ENCODE results near the gene SEPTIN5.

The SEPTIN5 gene

DNA sequence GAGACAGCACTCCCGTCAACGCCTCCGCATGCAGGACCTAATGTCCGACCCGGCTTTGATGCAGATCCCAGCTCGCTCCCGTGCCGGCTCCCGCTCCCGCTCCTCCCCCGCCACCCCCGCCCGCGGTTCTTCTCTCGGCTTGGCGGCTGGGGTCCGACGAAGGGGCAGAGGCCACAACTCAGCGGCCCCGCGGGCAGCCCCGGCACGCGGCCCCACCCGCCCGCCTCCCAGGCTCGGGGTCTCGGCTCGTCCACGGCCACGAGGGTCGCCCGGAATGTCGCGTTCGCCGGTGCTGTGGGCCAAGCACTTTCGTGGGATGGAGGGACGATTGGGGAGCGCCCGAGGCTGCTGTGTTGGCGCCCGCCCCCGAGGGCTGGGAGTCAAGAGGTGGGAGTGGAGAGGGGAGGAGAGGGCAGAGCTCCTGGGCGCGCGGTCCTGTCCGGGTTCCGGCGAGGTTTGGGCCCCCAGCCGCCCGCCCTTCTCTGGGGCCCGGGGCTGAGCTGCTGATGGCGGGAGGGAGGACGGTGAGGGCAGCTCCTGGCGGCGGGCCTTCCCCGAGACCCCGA is 40.9 kb downstream of the SEPTIN5 start:
- Mint-ChIP-seq H3K27me3 (peaks cover 92% of the 10 kb centered on the region), H3K9me3 (no peaks in the 10 kb centered on the region), H3K4me3 (no peak overlapping the region), H3K4me1 (peaks cover 25% of the 10 kb centered on the region), H3K27ac (no peak overlapping the region), H3K36me3 (no peaks in the 10 kb centered on the region)
- CTCF ChIA-PET, result interaction anchor here (4.6 to 6.9 kb wide), 2 partner anchors 25 to 157 kb away, joined by 15 to 46 read pairs; no protein-coding TSS in a partner anchor
- DNase-seq, result no peak

- H3K27me3 Mint-ChIP-seq, result peaks cover 95% of the 10 kb centered on the region
- H3K4me3 Mint-ChIP-seq, result peak overlapping the region; percentile 18
- H3K36me3 Mint-ChIP-seq, result no peaks in the 10 kb centered on the region
- CTCF ChIA-PET, result interaction anchor here (0.6 to 6.9 kb wide), 10 partner anchors 9 to 199 kb away, joined by 3 to 46 read pairs (median 4); partner anchors contain the start of gene GP1BB
- H3K9me3 Mint-ChIP-seq, result no peaks in the 10 kb centered on the region
- peaks cover 26% of the 10 kb centered on the region for H3K4me1 Mint-ChIP-seq
- H3K27ac Mint-ChIP-seq, result no peak overlapping the region
- DNase-seq, result no peak
Observed at GRCh38 chr22:19755722-19756287, 41.5 kb downstream of the SEPTIN5 start.

GRCh38 chr22:19756288-19757128 is 42.2 kb downstream of the SEPTIN5 start:
- peaks cover 26% of the 10 kb centered on the region for H3K4me1 Mint-ChIP-seq
- H3K36me3 Mint-ChIP-seq, result no peaks in the 10 kb centered on the region
- peak; percentile 84 for DNase-seq
- CTCF ChIA-PET, result interaction anchor here (0.6 to 6.9 kb wide), 10 partner anchors 9 to 198 kb away, joined by 3 to 46 read pairs (median 4); partner anchors contain the start of gene GP1BB
- peaks cover 97% of the 10 kb centered on the region for H3K27me3 Mint-ChIP-seq
- no peak overlapping the region for H3K27ac Mint-ChIP-seq
- no peaks in the 10 kb centered on the region for H3K9me3 Mint-ChIP-seq
- peak overlapping the region; percentile 60 for H3K4me3 Mint-ChIP-seq

DNA sequence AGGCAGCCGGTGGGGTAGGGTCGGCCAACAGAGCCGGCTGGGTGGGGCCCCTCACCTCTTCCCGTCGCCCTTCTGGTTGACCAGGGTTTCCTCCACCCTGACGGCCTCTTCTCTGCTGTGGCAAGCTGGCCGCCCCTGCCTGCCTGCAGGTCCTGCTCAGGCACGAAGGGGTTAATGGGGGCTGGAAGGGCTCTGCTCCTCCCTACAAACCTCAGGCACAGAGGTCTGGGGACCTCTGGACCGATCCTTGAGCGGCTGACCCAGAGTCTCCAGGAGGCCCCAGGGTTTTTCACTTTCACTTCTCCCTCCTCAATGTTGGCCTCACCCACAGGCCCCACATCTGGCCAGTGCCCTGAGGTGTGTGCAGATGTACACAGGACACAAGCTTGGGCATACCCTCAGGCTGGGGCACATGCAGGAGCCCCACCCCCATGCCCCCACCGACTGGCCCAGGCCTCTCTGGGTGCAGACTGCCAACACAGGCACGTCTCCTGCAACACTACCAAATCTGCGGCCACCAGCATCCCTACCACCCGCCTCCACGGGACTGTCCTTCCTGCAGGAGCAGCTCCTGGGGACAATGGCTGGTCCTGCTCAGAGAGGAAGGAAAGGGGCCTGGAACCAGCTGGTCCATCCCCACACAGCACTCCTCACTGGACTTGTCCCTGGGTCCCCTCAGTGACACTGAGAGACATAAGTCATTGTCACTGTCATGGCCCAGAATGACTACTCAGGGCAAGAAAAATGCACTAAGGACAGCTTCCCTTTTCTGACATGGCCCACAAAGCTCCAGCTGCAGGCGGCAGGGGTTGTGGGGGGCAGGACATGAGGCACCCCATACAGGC is 43.1 kb downstream of the SEPTIN5 start:
- Mint-ChIP-seq H3K27me3 (peaks cover 97% of the 10 kb centered on the region), H3K27ac (no peak overlapping the region)

DNA sequence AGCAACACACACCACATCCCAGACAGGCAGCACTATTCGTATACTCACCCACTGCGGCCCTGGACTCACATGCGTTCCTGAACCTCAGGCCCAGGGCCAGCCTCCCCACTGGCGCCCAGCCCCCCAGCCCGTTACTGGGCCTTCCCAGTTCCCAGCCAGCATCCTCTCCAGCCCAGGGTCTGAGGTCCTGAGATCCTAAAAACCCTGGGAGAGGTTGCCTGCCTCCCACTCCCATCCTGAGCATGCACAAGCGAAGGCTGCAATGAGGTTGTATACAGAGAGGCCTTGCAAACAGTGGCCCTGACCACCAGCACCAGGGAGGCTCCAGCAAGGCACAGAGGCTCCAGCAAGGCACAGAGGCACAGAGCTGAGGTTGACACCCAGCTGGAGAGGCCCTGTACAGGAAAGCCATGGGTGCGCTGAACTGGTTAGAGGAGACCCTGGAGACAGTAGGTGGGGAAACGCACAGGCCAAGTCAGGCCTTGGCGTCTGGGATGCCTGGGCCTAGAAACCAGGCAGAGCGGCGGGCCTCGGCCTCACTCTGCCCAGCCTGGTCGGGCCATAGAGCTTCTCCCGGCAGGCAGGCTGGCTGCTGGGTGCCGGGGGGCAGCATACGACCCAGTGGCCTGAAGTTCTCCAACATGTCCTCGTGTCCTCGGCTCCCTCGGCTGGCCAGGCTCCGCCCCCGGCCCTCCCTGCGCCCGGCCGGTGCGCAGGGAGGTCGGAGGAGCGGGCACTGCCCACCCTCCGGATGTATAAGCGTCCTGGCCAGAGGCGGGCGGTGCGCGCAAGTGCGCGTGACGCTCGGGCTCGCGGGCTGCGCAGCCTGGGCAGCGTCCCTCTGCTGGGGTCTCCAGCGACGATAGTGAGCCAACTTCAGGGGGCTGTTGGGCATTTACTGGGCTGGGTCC is 43.9 kb downstream of the SEPTIN5 start:
- Mint-ChIP-seq H3K9me3 (no peaks in the 10 kb centered on the region), H3K36me3 (no peaks in the 10 kb centered on the region), H3K27me3 (peaks cover 97% of the 10 kb centered on the region), H3K27ac (no peak overlapping the region), H3K4me3 (no peak overlapping the region), H3K4me1 (peaks cover 28% of the 10 kb centered on the region)
- CTCF ChIA-PET, result interaction anchor here (1.8 to 6.9 kb wide), 3 partner anchors 21 to 154 kb away, joined by 5 to 46 read pairs (median 5); no protein-coding TSS in a partner anchor
- no peak for DNase-seq

More for the DNA sequence above, 43.1 kb downstream of the SEPTIN5 start:
- peak; percentile 33 for DNase-seq
- Mint-ChIP-seq H3K4me1 (peaks cover 28% of the 10 kb centered on the region), H3K4me3 (peak overlapping the region; percentile 57), H3K36me3 (no peaks in the 10 kb centered on the region), H3K9me3 (no peaks in the 10 kb centered on the region)
- CTCF ChIA-PET, result interaction anchor here (1.0 to 6.9 kb wide), 6 partner anchors 8 to 155 kb away, joined by 3 to 46 read pairs (median 4); partner anchors contain the start of gene GP1BB

DNA sequence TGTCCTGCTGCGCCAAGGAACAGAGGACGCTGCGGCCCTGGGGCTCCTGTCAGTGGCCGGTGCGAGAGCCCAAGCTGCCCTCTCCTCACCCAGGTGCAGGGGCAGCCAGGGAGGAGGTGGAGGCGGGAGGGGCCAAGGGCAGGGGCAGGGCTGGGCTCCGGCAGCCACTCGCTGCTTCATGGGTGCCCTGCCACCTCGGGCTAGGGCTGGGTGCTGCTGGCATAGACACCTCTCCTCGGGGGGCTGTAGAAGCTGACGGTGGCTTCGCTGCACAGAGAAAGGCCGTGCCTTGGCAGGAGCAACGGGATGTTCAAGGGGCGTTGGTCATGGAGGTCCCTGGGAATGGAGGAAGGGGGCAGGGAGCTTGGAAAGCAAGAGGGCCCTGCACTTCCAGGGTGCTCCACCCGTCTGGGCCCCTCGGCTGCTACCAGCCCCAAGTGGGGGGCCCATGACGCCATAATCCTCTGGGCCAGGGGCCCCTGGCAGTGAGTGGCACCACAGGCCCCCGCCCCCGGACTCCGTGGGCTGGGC is 44.7 kb downstream of the SEPTIN5 start:
- no peak overlapping the region for H3K4me3 Mint-ChIP-seq
- H3K27ac Mint-ChIP-seq, result no peak overlapping the region
- no peak for DNase-seq
- no peaks in the 10 kb centered on the region for H3K9me3 Mint-ChIP-seq
- peaks cover 97% of the 10 kb centered on the region for H3K27me3 Mint-ChIP-seq
- H3K4me1 Mint-ChIP-seq, result peaks cover 28% of the 10 kb centered on the region
- CTCF ChIA-PET, result interaction anchor here (1.8 to 6.9 kb wide), 3 partner anchors 20 to 153 kb away, joined by 5 to 46 read pairs (median 5); no protein-coding TSS in a partner anchor
- H3K36me3 Mint-ChIP-seq, result no peaks in the 10 kb centered on the region

- Mint-ChIP-seq H3K4me3 (peak overlapping the region; percentile 55), H3K27ac (peak overlapping the region; percentile 62), H3K4me1 (peaks cover 28% of the 10 kb centered on the region), H3K36me3 (no peaks in the 10 kb centered on the region), H3K27me3 (peaks cover 97% of the 10 kb centered on the region), H3K9me3 (no peaks in the 10 kb centered on the region)
- CTCF ChIA-PET, result interaction anchor here (1.8 to 6.9 kb wide), 3 partner anchors 20 to 153 kb away, joined by 5 to 46 read pairs (median 5); no protein-coding TSS in a partner anchor
- no peak for DNase-seq
Observed at GRCh38 chr22:19759427-19760057, 45.2 kb downstream of the SEPTIN5 start.

- CTCF ChIA-PET, result interaction anchor here (1.8 to 6.9 kb wide), 3 partner anchors 19 to 152 kb away, joined by 4 to 46 read pairs (median 5); no protein-coding TSS in a partner anchor
- H3K27me3 Mint-ChIP-seq, result peaks cover 97% of the 10 kb centered on the region
- H3K4me1 Mint-ChIP-seq, result peaks cover 31% of the 10 kb centered on the region
- H3K9me3 Mint-ChIP-seq, result no peaks in the 10 kb centered on the region
- peak within 1 kb of the TSS; percentile 55 for H3K4me3 Mint-ChIP-seq
- DNase-seq, result no peak
- H3K27ac Mint-ChIP-seq, result peak within 1 kb of the TSS; percentile 62
- H3K36me3 Mint-ChIP-seq, result no peaks in the 10 kb centered on the region
Observed at GRCh38 chr22:19760058-19760950, 46.0 kb downstream of the SEPTIN5 start, which contains the start of gene TBX1. Gene TBX1, plus strand, starts transcription at chr22:19760778. Its CDS starts 66 bp downstream, at chr22:19760844.

- peaks cover 95% of the 10 kb centered on the region for H3K27me3 Mint-ChIP-seq
- no peaks in the 10 kb centered on the region for H3K36me3 Mint-ChIP-seq
- CTCF ChIA-PET, result interaction anchor here (1.8 kb wide), 1 partner anchor 31 kb away, joined by 4 read pairs; no protein-coding TSS in a partner anchor
Observed at GRCh38 chr22:19760951-19761724, 46.8 kb downstream of the SEPTIN5 start.

GRCh38 chr22:19761725-19762567 is 47.6 kb downstream of the SEPTIN5 start:
- no peak overlapping the region for H3K4me3 Mint-ChIP-seq
- no peaks in the 10 kb centered on the region for H3K36me3 Mint-ChIP-seq
- no peak for DNase-seq
- H3K27ac Mint-ChIP-seq, result no peak overlapping the region
- no peaks in the 10 kb centered on the region for H3K9me3 Mint-ChIP-seq
- CTCF ChIA-PET, result interaction anchor here (1.2 to 2.3 kb wide), 3 partner anchors 31 to 148 kb away, joined by 4 to 5 read pairs (median 4); partner anchors contain the start of gene GP1BB
- peaks cover 24% of the 10 kb centered on the region for H3K4me1 Mint-ChIP-seq
- H3K27me3 Mint-ChIP-seq, result peaks cover 92% of the 10 kb centered on the region

More at GRCh38 chr22:19760951-19761724, 46.8 kb downstream of the SEPTIN5 start:
- Mint-ChIP-seq H3K4me1 (peaks cover 29% of the 10 kb centered on the region), H3K27ac (no peak overlapping the region), H3K4me3 (no peak overlapping the region), H3K9me3 (no peaks in the 10 kb centered on the region)
- no peak for DNase-seq
